CD4-positive, alpha-beta T cell treated with Interleukin-21 for 1 hour (primary cell): ENCODE results near the gene SH3RF2.
"Not testable (repeated sequence)": the region's sequence is repeated elsewhere in the genome, so short reads cannot be mapped to it uniquely, and the experiment has no call there.

ENCODE experiments used
- DNase-seq: peaks from one replicate; pipeline ENCODE4 v3.0.0-alpha.2; 2020

The SH3RF2 gene, protein sequence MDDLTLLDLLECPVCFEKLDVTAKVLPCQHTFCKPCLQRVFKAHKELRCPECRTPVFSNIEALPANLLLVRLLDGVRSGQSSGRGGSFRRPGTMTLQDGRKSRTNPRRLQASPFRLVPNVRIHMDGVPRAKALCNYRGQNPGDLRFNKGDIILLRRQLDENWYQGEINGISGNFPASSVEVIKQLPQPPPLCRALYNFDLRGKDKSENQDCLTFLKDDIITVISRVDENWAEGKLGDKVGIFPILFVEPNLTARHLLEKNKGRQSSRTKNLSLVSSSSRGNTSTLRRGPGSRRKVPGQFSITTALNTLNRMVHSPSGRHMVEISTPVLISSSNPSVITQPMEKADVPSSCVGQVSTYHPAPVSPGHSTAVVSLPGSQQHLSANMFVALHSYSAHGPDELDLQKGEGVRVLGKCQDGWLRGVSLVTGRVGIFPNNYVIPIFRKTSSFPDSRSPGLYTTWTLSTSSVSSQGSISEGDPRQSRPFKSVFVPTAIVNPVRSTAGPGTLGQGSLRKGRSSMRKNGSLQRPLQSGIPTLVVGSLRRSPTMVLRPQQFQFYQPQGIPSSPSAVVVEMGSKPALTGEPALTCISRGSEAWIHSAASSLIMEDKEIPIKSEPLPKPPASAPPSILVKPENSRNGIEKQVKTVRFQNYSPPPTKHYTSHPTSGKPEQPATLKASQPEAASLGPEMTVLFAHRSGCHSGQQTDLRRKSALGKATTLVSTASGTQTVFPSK

DNA sequence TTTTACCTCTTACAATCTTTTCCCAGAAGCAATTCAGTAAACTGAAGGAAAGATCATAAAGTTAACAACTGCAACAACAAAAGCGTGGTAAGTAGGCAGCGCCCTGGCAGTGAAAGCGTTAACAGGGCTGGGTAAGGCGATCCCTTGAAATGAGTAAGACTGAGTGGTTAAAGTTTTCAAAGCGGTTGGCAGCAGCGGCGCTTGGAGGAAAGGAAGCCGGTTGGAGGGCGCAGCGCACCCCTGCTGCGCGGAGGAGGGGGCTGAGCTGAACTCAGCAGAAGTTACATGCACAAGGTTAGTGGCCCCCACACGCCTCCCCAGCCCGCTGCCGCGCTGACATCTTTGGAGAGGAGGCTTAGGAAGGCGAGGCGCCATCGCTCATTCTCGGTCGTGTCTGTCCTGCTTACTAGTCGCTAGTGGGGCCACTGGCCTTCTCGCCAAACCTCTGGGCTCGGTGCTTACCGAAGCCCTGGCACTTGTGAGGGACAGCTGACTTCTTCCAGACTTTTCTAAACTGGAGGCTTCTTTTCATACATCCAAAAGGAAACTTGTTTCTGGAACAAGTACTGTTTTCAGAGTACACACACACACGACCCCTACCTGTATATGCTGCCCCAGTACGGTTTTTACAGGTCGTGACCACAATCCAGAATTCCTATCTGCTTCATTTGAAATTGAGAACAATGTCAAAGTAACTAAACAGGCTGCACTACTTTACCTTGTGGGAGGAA lies at the start of gene SH3RF2:
Gene SH3RF2, plus strand, starts transcription at position 178 of the 731 bp plus-strand sequence. CDS start 1,351 bp downstream, outside the sequence.
- peak; percentile 6 for DNase-seq

DNA sequence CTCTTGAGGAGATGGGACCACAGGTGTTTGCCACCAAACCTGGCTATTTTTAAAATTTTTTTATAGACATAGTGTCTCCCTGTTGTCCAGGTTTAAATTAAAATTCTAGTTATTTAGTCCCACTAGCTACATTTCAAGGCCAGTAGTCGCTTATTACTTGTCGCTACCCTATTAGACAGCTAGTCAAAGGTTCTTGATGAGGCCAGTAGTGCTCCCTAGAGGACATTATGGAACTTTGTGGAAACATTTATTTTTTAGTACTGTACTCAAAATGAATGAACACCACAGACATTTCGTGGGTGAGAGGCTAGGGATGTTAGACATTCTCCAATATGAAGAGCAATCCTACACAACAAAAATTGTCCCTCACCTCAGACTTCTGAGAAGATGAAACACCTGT lies 49.2 kb upstream of the SH3RF2 start:
- DNase-seq, result no peak

DNA sequence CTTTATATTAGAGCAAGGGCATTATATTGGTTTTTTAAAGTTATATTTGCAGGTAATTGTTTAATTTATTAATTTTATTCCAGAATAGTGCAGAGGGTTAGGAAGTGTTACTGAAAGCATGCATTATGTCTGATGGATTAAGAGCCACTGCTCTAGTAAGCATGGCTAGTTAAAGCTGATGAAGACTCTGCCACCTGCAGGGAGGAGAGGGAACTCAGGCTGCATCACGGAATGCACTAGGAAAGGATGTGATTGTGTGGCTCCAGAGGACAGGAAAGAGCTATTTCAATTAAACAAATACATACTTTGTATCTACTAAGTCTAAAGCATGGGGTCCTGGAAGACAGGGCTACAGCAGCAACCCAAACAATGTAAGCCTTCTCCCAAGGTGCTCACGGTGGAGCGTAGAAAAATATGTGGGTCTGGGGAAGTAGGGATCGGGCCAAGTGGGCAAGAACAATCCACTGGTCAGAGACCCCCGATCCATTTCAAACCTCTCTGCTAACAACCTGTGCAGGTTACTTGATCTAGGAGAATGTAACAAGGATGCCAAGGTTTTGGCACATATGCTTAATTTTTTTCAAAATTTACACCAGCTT lies 48.3 kb upstream of the SH3RF2 start:
- DNase-seq, result no peak

DNA sequence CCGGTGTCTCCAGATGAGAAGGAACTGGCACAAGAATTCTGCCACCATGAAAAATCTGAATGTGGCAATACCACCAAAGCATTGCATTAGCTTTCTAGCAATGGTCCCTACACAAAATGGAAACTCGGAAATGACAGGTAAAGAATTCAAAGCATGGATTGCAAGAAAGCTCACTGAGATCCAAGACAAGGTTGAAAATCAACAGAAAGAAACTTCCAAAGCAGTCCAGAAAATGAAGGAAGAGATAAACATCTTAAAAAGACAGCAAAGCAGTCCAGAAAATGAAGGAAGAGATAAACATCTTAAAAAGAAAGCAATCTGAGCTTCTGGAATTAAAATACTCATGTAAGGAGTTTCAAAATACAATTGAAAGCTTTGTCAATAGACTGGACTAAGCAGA lies 46.8 kb upstream of the SH3RF2 start:
- no peak for DNase-seq

DNA sequence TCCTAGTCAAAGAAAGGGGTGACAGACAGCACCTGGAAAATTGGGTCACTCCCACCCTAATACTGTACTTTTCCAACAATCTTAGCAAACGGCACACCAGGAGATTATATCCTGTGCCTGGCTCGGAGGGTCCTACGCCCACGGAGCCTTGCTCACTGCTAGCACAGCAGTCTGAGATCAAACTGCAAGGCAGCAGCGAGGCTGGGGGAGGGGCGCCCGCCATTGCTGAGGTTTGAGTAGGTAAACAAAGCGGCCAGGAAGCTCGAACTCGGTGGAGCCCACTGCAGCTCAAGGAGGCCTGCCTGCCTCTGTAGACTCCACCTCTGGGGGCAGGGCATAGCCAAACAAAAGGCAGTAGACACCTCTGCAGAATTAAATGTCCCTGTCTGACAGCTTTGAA lies 45.0 kb upstream of the SH3RF2 start:
- not testable (repeated sequence) for DNase-seq

DNA sequence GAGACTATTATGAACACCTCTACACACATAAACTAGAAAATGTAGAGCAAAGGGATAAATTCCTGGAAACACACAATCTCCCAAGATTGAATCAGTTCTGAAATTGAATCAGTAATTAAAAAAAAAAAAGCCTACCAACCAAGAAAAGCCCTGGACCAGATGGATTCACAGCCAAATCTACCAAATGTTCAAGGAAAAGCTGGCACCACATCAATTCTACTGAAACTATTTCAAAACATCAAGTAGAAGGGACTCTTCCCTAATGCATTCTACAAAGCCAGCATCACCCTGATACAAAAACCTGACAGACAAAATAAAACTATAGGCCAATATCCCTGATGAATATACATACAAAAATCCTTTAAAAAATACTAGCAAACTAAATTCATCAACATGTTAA lies 38.2 kb upstream of the SH3RF2 start:
- no peak for DNase-seq

DNA sequence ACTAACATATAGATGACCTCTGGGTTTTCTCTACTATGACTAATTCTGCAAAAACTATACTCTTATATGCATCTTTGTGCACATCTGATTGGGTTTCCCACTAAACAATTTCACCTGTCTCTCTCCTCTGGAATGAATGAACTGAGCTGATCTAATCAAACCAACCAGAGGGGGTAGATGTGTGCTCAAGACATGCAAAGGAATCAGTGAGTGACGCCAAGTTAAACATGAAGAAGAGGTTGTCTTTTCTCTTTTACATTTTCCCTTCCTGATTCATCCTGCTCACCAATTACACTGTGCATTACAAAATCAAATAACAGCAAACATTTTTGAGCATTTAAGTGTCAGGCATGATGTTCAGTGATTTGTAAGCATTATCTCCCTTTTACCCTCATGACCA lies 34.0 kb upstream of the SH3RF2 start:
- no peak for DNase-seq

DNA sequence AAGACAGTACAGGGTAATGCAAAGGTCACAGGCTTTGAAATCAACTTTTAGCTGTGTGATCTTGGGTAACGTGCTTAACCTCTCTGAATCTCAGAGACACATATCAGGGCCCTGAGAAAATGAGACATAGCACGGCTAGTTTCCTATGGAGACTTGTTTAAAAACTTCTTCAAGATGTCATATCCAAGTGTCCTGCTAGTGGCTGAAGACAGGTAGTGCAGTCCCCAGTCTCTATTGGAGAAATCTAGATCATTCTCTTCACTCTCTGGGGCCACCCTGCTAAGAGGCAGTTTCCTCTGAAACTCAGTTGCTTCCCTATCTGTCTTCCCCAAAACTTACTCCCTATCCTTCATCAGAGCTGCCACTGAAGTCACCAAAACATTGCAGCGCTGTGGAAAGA lies 33.3 kb upstream of the SH3RF2 start:
- DNase-seq, result no peak

DNA sequence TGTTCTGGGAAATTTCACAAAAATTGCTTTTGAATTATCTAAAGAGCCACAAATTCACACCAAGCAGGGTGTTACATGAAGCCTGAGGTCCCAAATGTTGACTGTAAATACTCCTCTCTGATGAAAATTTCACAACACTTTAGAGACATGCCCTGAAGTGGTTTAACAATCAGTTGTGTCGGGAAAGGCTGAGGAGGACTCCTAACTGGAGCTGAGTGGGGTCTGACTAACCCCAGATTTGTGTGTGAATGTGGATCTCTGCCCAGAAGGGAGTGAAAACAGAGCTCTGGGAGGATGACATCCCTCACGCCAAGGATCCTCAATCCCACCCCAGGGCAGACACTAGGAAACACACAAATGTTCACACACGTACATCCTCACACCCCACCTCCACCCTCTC lies 32.5 kb upstream of the SH3RF2 start:
- no peak for DNase-seq

DNA sequence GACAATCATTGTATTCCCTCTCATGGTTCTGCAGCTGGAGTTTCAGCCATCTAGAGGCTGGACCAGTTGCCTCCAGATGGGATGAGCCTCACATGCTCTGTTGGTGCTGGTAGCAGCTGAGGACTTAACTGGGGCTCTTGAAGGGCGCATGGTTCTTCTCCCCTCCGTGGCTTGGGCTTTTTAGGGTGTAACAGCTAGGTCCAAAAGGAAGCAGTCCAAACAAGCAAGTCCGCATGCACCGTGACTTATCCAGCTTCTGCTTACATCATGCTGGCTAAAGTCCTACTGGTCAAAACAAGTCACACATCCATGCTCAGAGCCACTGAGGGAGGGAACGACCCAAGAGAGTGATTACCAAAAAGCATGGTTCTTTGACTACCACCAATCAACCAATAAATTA lies 31.6 kb upstream of the SH3RF2 start:
- DNase-seq, result no peak

DNA sequence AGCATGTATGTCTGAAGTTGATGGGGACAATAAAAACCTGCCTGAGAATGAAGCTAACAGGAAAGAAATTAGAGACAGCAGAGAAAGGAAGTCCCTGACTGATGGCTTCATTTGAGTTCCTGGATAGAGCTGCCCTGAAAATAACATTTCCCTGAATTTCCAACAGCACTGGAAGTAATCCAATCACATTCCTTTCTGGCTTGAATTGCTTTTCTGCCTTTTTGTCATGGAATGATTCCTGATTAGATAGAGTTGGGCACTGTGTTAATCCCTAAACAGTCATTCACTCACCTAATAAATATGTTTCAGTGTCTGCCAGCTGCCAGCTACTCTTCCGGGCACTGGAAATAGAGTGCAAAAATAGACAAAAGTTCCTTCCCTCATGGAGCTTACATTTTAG lies 30.0 kb upstream of the SH3RF2 start:
- DNase-seq, result no peak

DNA sequence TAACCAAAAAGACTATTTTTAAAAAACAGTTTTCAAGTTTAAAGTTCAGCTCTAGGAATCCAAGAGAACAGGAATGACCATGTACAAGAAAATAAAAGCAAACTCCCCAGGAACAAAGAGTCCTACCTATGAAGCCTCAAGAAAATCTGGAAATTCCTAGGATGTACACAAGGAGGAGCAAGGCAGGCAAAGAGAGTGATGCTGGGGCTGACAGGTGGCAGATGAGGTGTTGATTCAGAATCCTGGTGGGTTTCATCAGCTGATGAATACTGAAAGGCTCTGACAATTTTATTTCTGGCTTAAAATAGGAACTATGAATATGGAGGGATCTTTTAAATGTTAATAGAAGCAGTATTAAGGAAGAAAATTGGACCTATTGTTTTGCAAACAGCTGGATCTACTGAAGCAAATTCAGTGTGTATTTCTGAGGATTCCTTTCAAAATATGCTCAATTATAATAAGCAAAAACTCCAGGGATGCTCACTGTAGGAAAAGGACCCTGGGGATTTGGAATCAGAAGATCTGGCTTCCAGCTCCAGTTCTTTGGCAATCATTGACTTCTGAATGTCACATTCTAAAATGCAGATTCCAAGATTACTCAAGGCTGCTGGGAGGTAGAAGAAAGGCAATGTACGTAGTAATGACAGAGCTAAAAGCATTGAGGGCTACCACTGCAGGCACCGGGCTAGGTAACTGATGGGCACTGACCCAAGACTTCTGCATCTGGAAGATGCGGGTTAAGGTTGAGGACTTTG lies 28.0 kb upstream of the SH3RF2 start:
- no peak for DNase-seq

DNA sequence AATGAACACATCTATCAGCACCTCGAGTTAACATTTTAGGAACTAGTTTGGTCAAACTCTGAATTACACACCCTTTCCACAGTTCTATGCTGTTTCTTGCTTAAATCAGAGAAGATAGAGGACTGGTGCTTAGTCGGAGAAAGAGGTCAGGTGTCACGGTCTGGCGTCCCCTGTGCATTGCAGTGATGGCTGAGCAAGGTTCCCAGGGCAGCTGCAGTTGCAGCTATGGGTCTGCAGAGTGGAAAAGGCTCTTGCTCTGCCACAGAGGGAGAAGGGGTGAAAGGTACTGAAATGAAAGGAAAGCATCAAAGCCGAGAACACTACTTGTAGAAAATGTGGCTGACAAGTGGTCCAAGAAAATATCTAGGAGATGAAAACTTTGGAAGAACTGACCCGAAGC lies 25.2 kb upstream of the SH3RF2 start:
- DNase-seq, result no peak

DNA sequence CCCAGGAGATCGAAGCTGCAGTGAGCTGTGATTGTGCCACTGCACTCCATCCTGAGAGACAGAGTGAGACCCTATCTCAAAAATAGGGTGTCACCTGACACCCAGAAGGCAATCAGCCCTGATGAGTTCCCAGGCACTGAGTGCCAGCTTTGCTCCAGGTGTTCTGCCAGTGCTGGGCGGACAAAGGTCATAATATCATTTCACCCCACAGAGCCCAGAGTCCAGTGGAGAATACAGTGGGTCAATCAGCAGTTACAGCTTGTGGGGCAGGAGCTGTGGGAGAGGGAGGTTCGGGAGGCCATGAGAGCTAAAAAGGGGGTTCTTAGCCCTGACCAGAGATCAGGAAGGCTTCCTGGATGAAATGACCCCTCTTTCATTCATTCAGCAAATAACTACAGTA lies 24.4 kb upstream of the SH3RF2 start:
- DNase-seq, result no peak

DNA sequence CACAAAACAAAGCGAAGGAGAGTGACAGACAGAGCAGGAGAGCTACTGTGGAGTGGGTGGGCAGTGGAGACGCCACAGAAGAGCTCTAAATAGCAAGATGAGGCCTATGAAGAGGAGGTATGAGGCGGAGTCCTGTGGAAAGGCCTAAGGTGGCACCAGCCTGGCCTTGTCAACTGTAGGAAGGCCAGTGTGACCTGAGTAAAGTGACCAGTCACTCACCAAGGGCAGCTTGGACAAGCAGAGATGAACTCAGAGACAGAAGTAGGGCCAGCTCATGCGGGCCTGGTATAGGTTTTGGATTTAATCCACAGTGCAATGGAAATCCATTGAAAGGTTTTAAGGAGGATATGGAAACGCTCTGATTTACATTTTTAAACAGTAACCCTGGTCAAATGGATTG lies 23.8 kb upstream of the SH3RF2 start:
- no peak for DNase-seq

DNA sequence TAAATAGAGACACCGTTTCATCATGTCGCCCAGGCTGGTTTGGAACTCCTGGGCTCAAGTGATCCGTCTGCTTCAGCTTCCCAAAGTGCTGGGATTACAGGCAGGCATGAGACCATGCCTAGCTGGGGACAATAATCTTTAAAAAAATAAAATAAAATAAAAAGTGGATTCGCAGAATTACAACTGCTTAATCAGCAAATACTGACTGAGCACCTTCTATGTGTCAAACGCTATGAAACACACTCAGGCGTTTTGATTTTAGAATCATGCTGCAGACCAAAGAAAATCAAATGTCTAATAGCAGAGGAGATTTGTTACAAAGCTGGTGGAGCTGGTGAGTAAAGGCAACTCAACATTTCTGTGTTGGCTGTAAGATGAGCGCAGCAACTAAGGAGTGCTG lies 22.7 kb upstream of the SH3RF2 start:
- DNase-seq, result no peak

DNA sequence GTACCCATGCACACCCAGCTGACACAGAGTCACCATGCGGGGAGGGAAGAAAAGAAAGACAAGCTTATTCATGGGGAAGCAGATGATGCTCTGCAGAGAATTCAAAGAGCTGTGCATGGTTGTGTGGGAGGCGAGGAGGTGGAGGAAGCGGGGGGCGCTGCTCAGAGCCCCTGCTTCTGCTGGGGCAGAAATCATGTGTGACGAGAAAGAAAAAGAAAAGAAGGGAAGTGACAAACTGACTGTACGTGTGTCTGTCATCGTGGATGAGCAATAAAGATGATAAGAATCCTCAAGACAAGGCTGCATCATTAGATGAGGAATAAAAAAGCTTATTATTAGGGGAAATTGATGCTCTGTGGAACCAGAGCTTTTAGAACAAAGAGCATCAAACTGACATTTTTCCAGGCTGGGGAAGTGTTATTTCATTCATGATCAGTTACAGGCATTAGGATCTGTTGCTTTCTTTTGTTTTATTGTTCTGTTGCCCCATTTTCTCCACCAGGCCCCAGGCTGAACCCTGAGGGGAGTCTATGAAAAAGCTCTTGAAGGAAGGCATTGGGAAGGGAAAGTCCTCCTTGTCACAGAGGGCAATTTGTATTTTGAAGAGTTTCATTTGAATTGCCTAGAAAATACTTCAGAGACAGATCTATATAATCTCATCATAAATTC lies 20.3 kb upstream of the SH3RF2 start:
- DNase-seq, result no peak

DNA sequence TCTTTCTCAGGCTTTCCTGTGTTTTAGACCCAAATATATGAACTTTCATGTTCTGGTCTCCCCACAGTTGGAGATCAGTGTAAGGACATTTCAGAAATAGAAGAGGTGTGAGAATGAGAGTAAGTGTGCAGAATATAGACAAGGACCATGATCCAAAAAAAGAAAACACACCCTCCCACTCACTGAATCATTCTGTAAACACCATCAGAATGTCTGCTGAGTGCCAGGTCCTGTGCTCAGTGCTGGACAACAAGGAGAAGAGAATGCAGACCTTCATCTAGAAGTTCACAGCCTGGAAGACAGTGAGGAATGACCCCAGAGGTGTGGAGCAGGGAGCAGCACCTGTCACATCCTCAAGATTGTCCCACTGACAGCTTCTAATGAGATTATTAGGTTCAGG lies 19.1 kb upstream of the SH3RF2 start:
- no peak for DNase-seq

DNA sequence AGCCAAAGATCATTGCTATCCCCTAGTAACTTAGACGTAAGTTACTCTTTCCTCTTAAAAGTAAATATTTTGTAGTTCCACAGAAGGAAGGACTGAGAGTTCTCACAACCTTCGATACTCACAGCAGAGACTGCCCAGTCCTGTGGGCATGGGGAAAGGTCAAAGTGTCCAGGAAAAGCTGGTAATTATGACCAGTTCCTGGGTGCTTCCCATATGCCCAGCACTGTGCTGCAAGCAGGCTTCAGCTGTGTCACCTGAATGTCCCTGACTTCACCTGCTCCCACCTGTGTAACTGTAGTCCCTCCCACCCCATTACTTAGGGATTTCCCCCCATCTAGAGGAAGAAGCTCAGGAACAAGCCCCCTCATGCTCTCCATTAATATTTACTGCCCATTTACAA lies 18.0 kb upstream of the SH3RF2 start:
- DNase-seq, result no peak

DNA sequence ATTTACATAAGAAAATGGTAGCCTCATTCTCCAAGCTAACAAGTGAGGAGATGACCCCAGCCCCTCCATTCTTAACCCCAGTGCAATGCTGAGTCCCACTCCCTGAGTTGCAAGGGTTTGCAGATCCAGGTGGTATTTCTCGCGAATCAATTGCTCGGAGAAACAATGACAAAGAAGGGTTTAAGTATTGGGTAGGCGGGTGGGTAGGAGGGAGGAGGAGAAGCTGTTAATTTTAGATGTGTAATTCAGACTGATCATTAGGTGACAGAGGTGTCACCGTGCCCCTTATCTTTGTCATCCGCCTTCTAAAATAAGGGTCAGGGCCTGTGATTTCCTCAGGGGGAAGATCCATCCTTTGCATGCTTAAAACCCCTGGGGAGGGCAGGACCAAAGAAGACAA lies 17.0 kb upstream of the SH3RF2 start:
- no peak for DNase-seq

DNA sequence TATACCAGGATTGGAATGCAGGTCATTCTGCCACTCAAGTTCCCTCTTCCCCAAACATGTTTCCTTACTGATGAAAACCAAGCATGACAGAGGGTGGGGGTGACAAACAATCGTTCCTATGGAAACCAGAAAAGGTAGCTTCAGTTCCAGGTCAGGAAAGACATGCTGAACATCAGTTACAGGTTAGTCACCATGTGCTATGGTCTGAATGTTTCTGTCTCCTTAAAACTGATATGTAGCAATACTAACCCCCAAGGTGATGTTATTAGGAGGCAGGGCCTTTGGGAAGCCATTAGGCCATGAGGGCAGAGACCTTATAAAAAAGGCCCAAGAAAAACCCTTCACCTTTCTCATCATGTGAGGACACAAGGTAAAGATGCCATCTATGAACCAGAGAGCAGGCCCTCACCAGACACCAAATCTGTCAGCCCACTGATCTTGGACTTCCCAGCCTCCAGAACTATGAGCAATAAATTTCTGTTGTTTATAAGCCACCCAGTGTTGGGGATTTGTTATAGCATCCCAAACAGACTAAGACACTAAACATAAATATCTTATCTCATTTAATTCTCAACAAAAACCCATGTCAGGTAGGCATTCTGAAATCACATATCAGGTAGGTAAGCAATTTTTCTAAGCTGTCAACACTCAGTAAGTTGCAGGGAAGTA lies 15.7 kb upstream of the SH3RF2 start:
- no peak for DNase-seq

DNA sequence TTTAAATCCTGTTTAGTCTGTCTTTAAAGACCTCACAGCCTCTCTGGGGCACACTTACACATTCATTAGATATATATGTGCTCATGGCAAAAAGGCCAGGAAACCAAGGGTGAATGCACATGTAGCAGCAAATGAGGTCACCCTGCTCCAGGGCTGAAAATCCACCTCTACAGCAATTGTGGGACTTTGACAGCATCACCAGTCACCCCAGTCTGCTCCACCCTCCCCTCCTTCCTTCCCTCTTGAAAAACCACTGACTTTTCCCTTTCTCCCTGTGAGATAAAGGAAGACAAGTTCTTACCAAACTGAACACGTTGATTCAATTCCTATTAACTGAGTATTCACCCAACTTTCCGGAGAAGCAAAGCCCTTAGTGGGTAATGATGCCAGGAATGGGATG lies 15.2 kb upstream of the SH3RF2 start:
- no peak for DNase-seq
